Ishikawa (cell line): Measurements from ENCODE around the gene TRIM15.

Source experiments
- CEBPB ChIP-seq: IDR thresholded peaks from 2 replicates; pipeline ENCODE4 v1.6.1; 2012
- CREB1 ChIP-seq: IDR thresholded peaks from 2 replicates; pipeline ENCODE4 v1.6.1; 2012; ENCODE audit warnings: low read depth
- EGR1 ChIP-seq: IDR thresholded peaks from 2 replicates; pipeline ENCODE4 v1.6.1; 2012
- EP300 ChIP-seq: IDR thresholded peaks from 2 replicates; pipeline ENCODE4 v1.6.1; 2012; ENCODE audit warnings: borderline replicate concordance
- FOXM1 ChIP-seq: IDR thresholded peaks from 2 replicates; pipeline ENCODE4 v1.6.1; 2012; ENCODE audit warnings: low read depth, borderline replicate concordance
- MAX ChIP-seq: IDR thresholded peaks from 2 replicates; pipeline ENCODE4 v1.6.1; 2012
- NFIC ChIP-seq: IDR thresholded peaks from 2 replicates; pipeline ENCODE4 v1.6.1; 2012
- RAD21 ChIP-seq: IDR thresholded peaks from 2 replicates; pipeline ENCODE4 v1.6.1; 2012; ENCODE audit warnings: low read depth
- TAF1 ChIP-seq: IDR thresholded peaks from 2 replicates; pipeline ENCODE4 v1.6.1; 2012; ENCODE audit warnings: low read depth, mild to moderate bottlenecking
- TCF12 ChIP-seq: IDR thresholded peaks from 2 replicates; pipeline ENCODE4 v1.6.1; 2012; ENCODE audit warnings: low read depth
- TEAD4 ChIP-seq: IDR thresholded peaks from 2 replicates; pipeline ENCODE4 v1.6.1; 2012
- YY1 ChIP-seq: IDR thresholded peaks from 2 replicates; pipeline ENCODE4 v1.6.1; 2012; ENCODE audit warnings: low read depth
- ZBTB7A ChIP-seq: IDR thresholded peaks from 2 replicates; pipeline ENCODE4 v1.6.1; 2012; ENCODE audit warnings: low read depth
- TF ChIP-seq, protein P1 (sequence below): IDR thresholded peaks from 2 replicates; pipeline ENCODE4 v1.6.1; 2012; ENCODE audit warnings: low read depth, mild to moderate bottlenecking

DNA sequence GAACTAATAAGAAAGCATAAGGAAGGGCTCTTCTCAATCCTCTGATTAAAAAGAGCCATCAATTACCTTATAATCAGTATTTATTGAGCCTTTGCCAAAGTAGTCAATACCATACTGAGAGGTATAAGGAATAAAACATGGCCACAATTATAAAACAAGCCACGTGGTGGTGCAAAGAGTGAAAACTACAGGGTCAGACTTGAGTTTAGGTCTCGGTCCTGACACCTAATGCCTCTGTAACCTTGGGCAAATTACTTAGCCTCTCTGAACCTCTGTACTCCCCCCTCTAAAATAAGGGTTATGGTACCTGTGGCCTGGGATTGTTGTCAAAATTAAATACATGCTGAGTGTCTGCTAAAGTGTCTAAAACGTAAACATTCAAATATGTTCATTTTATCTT is 14.1 kb upstream of the TRIM15 start:
- TF ChIP-seq ZBTB7A: no peak
- no peak for TF ChIP-seq NFIC
- no peak for TF ChIP-seq YY1
- no peak for TF ChIP-seq RAD21
- no peak for TF ChIP-seq CEBPB
- TF ChIP-seq EGR1: no peak
- TF ChIP-seq TEAD4: no peak
- TF ChIP-seq, protein P1, sequence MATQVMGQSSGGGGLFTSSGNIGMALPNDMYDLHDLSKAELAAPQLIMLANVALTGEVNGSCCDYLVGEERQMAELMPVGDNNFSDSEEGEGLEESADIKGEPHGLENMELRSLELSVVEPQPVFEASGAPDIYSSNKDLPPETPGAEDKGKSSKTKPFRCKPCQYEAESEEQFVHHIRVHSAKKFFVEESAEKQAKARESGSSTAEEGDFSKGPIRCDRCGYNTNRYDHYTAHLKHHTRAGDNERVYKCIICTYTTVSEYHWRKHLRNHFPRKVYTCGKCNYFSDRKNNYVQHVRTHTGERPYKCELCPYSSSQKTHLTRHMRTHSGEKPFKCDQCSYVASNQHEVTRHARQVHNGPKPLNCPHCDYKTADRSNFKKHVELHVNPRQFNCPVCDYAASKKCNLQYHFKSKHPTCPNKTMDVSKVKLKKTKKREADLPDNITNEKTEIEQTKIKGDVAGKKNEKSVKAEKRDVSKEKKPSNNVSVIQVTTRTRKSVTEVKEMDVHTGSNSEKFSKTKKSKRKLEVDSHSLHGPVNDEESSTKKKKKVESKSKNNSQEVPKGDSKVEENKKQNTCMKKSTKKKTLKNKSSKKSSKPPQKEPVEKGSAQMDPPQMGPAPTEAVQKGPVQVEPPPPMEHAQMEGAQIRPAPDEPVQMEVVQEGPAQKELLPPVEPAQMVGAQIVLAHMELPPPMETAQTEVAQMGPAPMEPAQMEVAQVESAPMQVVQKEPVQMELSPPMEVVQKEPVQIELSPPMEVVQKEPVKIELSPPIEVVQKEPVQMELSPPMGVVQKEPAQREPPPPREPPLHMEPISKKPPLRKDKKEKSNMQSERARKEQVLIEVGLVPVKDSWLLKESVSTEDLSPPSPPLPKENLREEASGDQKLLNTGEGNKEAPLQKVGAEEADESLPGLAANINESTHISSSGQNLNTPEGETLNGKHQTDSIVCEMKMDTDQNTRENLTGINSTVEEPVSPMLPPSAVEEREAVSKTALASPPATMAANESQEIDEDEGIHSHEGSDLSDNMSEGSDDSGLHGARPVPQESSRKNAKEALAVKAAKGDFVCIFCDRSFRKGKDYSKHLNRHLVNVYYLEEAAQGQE: no peak
- no peak for TF ChIP-seq CREB1
- TF ChIP-seq MAX: no peak
- no peak for TF ChIP-seq TAF1
- no peak for TF ChIP-seq FOXM1
- no peak for TF ChIP-seq TCF12
- no peak for TF ChIP-seq EP300
